Activated naive CD4-positive, alpha-beta T cell treated with anti-CD3 and anti-CD28 coated beads, Interleukin-2, amount 50 U/mL, for 72 hours (primary cell): ENCODE data around the gene SUPT4H1. TPM values are rescaled to one million over a fixed set of nuclear protein-coding genes. Genes with fewer than 3 reads are reported as not detected.

ENCODE experiments used
- ATAC-seq, 2 donors: fragments of 150-1000 bp; cut with Tn5 transposase; 2 replicates each; pipeline ENCODE4 v1.10.0; 2021; ENCODE audit warnings: mild to moderate bottlenecking in 2 of 2, moderate library complexity in 2 of 2
- DNase-seq, 2 donors: peaks; one replicate each; pipeline ENCODE4 v3.0.0; 2021 to 2022; ENCODE audit warnings: low spot score in 2 of 2
- H3K27ac Mint-ChIP-seq, 2 donors: one replicate each; pipeline ENCODE4 v1.8.0; 2022; ENCODE audit warnings: mild to moderate bottlenecking in 2 of 2, mixed read lengths in 2 of 2
- H3K36me3 Mint-ChIP-seq, 2 donors: one replicate each; pipeline ENCODE4 v1.8.0; 2022; ENCODE audit warnings: mixed read lengths in 2 of 2
- H3K9me3 Mint-ChIP-seq, 2 donors: one replicate each; pipeline ENCODE4 v1.8.0; 2022; ENCODE audit warnings: mixed read lengths in 2 of 2
- total RNA-seq, 2 donors: library from RNA; stranded (reverse); gene quantifications; one replicate each; pipeline ENCODE4 v1.2.3, GENCODE V29; 2022

SUPT4H1 gene
- total RNA-seq, 2 donors from 2014 or later = 105 to 141 TPM

DNA sequence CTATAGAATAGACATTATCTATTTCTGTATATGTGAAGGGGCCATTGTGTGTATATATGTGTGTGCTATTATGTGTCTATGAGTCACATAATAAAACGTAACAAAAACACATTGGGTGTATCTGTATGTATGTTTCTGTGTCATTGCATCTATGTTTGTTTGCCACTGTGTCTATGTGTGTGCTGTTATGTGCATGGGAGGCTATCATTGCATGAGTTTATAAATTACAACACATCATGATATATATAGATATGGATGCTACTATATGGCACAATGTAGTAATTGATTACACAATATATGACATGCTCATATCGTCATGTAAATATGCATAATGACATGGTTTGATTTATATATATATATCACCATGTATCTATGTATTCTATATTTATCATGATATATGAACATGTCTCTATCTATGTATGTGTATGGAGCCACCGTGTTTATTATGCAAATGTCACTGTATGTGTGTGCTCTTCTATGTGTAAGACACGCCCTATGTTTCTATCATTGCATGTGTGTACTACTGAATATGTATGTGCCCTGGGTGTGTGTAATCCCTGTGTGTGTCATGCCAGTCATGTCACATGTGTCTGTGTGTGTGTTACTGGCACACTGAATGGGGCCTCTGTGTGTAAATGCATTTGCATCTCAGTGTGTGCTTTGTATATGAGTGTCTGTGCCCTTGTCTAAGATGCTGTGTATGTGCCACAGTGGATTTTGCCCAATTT is 22.0 kb downstream of the SUPT4H1 start:
- ATAC-seq (peak; percentile 30 to 37), DNase-seq (no peak)
- H3K9me3 Mint-ChIP-seq = no peaks in the 10 kb centered on the region
- peaks cover 44 to 57% of the 10 kb centered on the region in 2 donors for H3K36me3 Mint-ChIP-seq
- peak overlapping the region; percentile 100 for H3K27ac Mint-ChIP-seq

DNA sequence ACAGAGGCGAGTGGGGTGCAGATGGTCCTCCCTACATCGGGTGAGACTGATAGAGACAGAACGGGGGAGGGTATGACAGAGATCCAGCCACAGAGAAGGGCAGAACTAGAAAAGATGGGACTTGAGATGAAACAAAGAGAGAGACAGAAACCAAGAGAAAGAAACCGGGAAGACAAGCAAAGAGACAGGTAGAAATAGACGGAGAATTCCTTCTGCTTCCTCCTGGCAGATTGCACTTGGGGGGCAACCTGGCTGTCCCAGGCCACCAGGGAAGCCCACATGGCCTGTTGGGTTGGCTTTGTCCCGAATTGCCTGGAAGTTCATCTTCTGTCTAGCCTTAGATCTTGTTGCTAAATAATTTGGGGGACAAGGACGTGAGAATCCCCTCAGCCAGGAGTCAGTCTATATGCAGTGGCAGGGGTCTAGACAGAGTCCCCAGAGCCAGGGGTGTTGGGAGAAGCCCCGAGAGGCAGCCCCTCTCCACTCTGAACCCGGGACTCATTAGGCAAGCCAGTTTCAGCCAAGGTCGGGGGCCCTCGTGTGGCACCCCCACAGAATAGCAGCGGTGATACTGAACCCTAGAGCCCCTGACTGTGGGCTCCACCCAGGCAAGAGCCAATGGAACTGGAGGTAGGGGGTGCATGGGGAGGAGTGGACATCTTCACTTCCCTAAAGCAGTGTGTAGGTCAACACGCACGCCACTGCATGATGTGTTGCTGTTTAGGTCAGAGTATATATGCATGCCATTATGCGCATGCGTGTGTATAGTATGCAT is 22.8 kb downstream of the SUPT4H1 start:
- peak overlapping the region; percentile 100 for H3K27ac Mint-ChIP-seq
- no peaks in the 10 kb centered on the region for H3K9me3 Mint-ChIP-seq
- ATAC-seq (peak; percentile 34 to 49), DNase-seq (peak; percentile 83 to 89)
- peaks cover 38 to 50% of the 10 kb centered on the region in 2 donors for H3K36me3 Mint-ChIP-seq

DNA sequence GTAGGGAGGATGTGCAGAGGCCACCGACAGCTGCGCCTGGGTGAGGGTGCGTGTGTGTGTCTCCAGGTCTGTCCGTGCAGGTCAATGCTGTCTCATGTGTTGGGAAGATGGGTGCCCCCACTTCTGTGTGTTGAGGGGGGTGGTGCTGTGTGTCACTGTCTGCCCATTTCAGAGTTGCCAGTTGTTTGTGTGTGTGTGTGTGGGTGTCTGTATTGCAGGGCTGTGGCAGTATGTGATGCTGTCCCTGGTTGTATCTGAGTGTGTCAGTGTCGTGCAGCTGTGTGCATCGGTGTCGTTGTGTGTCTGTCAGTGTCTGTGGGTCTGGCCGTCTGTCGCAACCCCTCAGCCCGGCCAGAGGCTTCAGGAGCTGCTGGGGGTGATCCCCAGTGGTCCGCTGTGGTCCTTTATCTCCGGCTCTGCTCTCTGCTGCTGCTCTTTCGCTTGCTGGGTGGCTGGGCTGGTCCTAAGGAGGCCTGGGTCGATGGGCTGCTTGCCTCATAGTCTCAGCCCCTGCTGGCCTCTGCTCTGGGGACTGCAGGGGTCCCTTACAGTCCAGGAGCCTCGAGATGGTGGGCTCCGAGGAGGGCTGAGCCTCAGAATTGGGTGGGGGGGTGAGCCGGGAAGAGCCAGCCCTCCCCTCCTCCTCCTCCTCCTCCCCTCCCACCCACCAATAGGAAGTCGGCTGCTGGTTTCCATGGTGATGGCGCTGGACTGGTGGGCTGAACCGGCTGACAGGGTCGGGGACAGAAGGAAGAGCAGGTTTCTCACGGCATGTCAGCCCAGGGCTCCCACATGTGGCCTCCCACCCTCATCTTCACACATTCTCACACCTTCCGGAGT is 23.6 kb downstream of the SUPT4H1 start, which contains the start of gene TSPOAP1:
Gene TSPOAP1, minus strand, starts transcription at position 601 of the 840 bp plus-strand sequence. CDS start 875 bp downstream, outside the sequence.
- peak; percentile 74 to 88 for DNase-seq
- peaks cover 31 to 45% of the 10 kb centered on the region in 2 donors for H3K36me3 Mint-ChIP-seq
- peak within 1 kb of the TSS; percentile 100 for H3K27ac Mint-ChIP-seq
- H3K9me3 Mint-ChIP-seq = no peaks in the 10 kb centered on the region
- peak; percentile 1 to 19 for ATAC-seq

DNA sequence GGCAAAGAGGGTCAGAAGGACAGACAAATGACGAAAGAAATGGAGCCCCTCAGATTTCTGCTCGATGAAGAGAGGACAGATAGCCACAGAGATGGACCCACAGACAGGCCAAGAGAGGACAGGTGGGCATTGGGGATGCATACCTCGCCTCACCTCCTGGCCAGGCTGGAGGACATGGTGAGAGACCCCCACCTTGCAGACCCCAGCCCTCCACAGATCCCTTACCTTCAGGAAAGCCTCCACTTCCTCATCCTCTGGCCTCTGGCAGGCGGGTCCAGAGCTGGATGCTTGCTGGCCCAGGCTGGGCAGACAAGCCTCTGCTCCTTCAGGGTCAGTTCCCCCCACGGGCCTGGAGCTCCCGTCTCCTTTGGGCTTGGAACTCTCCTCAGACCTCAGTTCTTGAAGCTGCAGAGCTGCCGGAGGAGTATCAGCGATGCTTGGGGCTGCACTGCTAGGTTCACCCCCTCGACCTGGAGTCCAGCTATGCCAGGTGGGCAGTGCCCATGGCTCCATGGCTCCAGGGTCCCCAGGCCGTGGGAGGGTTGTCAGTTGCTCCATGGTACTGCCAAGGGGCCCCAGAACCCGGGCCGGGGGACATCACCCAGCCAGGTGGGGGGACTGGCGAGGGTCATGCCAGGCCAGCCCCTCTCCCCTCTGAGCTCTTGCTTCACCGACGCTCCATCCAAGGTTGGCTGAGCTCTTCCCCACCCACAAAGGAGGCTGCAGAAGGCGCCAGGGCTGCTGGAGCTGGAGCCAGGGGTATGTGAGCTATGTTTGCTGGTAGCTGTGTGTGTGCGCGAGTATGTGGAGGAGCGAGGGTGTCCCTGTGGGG is 24.4 kb downstream of the SUPT4H1 start:
- Mint-ChIP-seq H3K36me3 (peaks cover 25 to 39% of the 10 kb centered on the region in 2 donors), H3K27ac (peak overlapping the region; percentile 100), H3K9me3 (no peaks in the 10 kb centered on the region)
- DNase-seq (peak in 1 of 2 donors; percentile 84), ATAC-seq (no peak)

DNA sequence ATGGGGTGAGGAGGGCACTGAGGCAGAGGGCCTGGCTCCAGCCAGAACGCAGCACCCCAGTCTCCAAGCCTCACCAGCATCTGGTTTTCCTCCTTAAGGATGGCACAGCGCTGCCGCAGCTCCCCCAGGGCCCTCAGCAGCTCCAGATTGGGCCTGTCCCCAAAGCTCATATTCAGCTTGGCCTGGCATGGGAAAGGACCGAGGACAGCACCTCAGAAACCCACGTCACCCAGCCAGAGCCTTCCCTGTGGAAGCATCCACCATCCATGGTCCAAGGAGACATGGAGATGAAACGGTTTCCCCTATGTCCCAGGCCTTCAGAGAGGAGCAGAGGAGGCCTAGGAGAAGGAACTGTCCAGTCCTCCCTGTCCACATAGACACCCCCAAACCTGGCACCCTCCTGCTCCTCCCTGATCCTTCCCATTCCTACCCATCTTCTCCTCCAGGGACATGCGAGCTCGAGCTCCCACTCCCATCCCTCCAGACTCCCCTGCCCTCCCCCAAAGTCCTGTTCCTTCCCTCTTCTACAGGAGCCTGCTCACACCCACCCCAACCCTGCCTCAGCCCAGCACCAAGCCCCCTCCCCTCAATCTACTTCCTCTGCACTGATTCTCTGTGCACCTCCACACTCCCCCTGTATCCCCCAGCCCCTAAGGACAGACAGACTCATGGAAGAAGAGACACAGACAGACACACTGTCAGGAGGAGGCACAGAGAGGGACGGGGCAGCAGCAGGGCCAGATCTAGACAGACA is 25.2 kb downstream of the SUPT4H1 start:
- peak overlapping the region; percentile 92 to 100 for H3K27ac Mint-ChIP-seq
- peaks cover 17 to 32% of the 10 kb centered on the region in 2 donors for H3K36me3 Mint-ChIP-seq
- H3K9me3 Mint-ChIP-seq = no peaks in the 10 kb centered on the region
- DNase-seq (no peak), ATAC-seq (no peak)

DNA sequence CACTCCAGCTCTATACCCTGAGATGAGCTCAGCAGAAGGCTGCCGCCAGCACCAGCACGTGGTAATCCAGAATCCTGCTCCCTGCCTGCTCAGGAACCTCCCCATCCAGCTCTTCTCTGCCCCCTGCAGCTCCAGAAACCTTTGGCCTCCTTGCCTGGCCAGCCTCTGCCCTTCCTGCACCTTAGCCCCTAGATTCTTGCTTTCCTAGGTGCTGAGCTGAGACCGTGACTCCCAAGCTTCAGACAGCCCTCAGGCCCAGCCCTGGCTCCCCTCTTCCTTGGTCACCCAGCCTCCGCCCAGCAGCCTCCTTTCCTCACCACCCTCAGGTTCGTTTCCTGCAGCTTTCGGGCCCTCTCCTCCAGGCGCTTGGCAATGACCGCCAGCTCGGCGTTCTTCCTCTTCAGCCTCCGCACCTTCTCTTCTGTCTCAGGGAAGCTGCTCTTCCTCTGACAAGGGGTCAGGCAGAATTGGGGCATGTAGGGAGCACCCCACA is 26.0 kb downstream of the SUPT4H1 start:
- ATAC-seq (no peak), DNase-seq (peak in 1 of 2 donors; percentile 73)
- Mint-ChIP-seq H3K36me3 (peaks cover 9 to 24% of the 10 kb centered on the region in 2 donors), H3K9me3 (no peaks in the 10 kb centered on the region), H3K27ac (peak overlapping the region; percentile 93 to 100)

DNA sequence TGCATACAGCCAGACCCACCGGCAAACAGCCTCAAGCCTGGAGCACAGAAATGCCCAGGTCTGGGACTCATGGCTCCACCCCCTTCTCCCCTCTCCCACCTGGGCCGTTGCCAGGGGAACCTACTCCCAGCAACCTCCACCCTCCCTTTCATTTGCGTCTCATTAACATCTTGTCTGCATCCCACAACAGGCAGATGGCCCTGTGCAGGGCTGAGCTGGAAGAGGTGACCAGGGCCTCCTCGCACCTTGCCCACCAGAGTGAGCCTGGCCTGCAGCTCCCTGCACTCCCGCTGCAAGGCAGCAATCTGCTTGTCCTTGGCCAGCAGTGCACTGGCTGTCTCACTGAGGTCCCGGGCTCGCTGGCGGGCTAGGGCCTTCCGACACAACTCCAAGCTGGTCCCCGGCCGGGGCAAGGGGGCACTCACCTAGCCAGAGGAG is 26.7 kb downstream of the SUPT4H1 start:
- DNase-seq = peak in 1 of 2 donors; percentile 74
- peak overlapping the region; percentile 51 to 100 for H3K27ac Mint-ChIP-seq
- H3K9me3 Mint-ChIP-seq = no peaks in the 10 kb centered on the region
- ATAC-seq = peak in 1 of 2 donors; percentile 0
- peaks cover 2 to 17% of the 10 kb centered on the region in 2 donors for H3K36me3 Mint-ChIP-seq

DNA sequence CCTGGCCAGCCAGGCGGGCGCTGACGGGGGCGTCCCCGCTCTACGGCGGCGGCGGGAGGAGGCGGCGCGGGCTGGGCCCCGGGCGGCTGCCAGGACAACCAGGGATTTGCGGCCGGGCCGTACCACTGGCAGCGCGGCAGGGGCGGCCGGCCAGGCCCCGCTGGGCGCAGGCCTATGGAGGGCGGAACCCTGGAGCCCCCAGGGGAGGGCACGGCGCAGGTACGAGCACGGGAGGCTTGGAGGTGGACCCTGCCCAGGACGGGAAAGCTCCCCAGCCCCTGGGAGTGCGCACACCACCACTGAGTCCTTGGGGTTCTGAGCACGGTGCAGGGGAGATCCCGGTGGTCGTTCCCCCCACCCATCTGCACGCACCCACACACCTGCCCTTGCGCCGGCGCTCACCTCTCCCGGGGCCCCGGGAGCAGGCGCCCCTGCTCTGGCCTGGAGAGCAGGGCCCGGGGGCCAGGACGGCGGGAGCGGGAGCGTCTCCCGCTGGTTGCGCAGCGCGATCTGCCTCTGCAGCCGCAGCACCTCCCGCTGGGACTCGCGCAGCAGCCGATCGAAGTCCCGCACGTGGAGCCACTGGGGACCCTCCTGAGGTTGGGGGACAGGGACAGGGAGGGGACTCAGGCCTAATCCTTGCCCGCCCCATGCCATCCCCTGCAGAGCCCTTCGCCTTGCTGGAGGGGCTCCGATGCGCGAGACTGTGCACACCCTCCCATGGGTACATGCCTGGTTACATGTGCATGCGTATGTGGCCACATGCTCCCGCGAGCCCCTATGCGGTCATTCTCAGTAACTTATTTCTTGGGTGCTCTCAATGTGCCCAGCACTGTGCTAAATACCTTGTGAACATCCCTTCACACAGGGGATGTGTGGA is 27.4 kb downstream of the SUPT4H1 start:
- peak in 1 of 2 donors; percentile 2 for ATAC-seq
- Mint-ChIP-seq H3K27ac (peak overlapping the region in 1 of 2 donors; percentile 100), H3K36me3 (peaks cover 0 to 12% of the 10 kb centered on the region in 2 donors), H3K9me3 (no peaks in the 10 kb centered on the region)
- no peak for DNase-seq

DNA sequence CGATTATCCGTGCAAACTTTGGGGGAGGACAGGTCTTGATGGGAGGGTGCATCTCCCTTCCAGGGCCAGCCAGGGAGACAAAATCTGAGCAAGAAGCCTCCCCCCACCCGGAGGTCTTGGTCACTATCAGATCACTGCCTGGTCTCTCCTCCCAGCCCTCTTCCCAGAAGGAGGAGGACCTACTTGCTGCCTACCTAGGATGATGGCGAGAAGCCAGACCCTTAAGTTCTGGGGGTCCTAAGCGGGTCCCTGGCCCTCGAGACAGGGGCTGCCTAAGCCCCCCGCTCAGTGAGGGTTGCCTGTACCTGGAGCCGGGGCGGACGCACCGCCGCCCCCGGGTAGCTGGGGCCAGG is 28.0 kb downstream of the SUPT4H1 start:
- peak overlapping the region; percentile 64 to 74 for H3K27ac Mint-ChIP-seq
- ATAC-seq (peak in 1 of 2 donors; percentile 0), DNase-seq (no peak)
- peaks cover 0 to 7% of the 10 kb centered on the region in 2 donors for H3K36me3 Mint-ChIP-seq
- no peaks in the 10 kb centered on the region for H3K9me3 Mint-ChIP-seq

DNA sequence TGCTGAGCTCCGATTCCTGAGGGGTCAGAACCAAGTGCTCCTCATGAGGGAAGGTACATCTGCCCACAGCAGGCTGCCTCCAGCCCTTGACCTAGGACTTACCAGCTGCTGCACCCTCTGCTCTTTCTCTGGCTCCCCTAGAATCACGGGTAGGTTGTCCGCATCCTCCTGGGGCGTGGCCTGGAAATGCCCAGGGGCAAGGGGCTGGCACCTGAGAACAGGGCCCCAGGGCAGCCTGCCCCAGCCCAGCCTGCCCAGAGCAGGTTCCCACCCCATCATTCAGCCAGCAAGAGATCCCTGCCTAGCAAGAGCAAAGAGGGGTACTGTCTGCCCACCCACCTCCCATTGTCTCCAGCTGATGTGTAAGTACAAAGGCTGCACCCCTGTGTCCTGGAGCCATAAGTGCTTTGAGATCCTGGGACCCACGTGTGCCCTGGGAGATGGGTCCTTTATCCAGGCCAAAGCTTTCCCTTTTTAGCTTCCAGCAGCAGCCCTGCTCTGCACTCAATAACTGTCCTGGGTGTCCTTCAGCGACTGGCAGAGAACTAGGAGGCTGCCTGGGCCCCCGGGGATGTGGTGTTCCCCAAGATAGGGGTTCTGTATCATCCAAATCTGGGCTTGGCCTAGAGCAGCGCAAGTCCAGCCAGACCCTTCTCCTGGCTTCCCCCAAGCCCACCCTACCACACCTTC is 28.5 kb downstream of the SUPT4H1 start:
- H3K9me3 Mint-ChIP-seq = no peaks in the 10 kb centered on the region
- DNase-seq (no peak), ATAC-seq (no peak)
- H3K36me3 Mint-ChIP-seq = peaks cover 0 to 7% of the 10 kb centered on the region in 2 donors
- H3K27ac Mint-ChIP-seq = peak overlapping the region; percentile 64 to 74

DNA sequence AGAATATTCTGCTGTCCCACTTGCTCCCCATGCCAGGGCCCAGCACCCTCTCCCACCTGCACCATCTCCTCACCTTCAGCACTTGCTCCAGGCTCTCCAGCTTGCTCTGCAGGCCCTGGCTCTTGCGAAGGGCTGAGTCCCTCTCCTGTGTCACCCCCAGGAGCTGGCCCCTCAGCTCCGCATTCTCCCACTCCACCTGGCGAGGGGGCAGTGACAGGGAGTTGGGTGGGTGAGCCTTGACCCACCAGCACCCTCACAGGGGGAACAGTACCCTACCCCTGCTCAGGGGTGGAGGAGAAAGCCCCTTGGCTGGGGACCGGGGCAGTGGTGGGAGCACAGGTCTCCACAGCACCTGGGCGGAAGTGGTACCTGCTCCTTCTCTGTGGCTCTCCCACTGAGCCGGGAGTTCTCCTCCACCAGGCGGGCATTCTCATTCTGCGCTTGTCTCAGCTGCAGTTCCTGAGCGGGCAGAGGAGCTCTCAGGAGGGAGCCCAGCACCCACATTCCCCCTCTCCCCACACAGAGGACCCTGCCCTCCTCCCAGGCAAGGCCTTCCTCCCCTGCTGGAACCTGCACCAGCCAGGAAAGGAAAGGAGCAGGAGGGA is 29.3 kb downstream of the SUPT4H1 start:
- peak overlapping the region; percentile 64 to 81 for H3K27ac Mint-ChIP-seq
- H3K9me3 Mint-ChIP-seq = no peaks in the 10 kb centered on the region
- DNase-seq (no peak), ATAC-seq (no peak)
- no peaks in the 10 kb centered on the region for H3K36me3 Mint-ChIP-seq

DNA sequence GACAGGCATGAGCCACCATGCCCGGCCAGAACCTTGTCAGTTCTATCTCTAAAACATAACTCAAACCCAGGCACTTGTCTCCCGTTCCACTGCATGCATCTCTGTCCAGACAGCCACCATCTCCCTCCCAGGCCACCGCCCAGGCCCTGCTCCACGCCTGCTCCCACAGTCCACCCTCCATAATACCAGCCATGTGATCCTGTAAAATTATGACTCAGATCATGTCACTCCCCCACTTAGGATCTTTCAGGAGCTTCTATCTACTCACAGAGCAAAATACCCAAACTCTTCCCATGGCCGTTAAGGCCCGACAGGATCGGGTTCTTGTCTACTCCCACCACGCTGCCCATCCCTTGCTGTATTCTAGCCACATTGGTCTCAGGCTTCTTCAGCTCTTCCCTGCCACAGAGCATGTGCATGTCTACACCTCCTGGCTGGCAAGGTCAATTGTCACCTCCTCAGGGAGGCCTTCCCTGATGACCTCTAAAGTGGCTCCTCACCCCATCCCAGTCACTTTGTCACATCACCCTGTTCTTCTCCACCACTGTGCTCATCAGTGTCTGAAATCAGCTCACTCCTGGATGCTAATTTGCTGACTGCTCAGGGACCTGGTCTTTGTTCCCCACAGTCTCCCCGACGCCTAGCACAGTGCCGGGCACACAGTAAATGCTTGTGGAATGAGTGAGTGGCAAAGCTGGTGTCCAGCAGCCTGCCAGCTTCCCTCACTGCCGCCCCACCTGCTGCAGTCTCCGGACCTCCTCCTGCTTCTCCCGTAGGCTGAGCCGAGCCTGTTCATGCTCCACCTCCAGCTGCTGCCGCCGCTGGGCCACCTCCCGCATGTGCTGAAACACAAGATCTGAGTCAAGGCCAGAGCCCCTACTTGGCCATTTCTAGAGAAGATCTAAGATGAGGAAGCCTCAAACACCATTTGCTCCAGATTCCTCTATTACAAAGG is 30.2 kb downstream of the SUPT4H1 start:
- DNase-seq (no peak), ATAC-seq (no peak)
- Mint-ChIP-seq H3K36me3 (no peaks in the 10 kb centered on the region), H3K27ac (peak overlapping the region; percentile 64 to 81), H3K9me3 (no peaks in the 10 kb centered on the region)
